RWPE1 (cell line): ENCODE results near the gene OR4C3.
"Not testable (repeated sequence)": the region's sequence is repeated elsewhere in the genome, so short reads cannot be mapped to it uniquely, and the experiment has no call there.

Experiments used
- CTCF ChIA-PET: fragments of 350-600 bp; sonication (Branson Sonifier 250); formaldehyde crosslinking; extraction: SDS; loops from one replicate; lab custom pipeline; 2021; lab: Yijun Ruan, JAX
- POLR2A ChIA-PET: fragments of 400-600 bp; formaldehyde crosslinking; extraction: SDS; loops from one replicate; lab custom pipeline; 2020; ENCODE audit warnings: antibody characterized with exemption; ENCODE audit not compliant: low non-redundant PET; lab: Yijun Ruan, JAX
- DNase-seq: peaks from one replicate; pipeline ENCODE4 v3.0.0; 2012; ENCODE audit warnings: low spot score
- H3K27ac ChIP-seq: fragments of 450-650 bp; 2 replicates; pipeline ENCODE4 v1.5.1; 2017
- TF ChIP-seq, protein P1 (sequence below): fragments of 450-650 bp; conservative IDR thresholded peaks from 2 replicates; pipeline ENCODE4 v1.5.1; 2017; ENCODE audit warnings: low read depth, mild to moderate bottlenecking

Gene OR4C3

DNA sequence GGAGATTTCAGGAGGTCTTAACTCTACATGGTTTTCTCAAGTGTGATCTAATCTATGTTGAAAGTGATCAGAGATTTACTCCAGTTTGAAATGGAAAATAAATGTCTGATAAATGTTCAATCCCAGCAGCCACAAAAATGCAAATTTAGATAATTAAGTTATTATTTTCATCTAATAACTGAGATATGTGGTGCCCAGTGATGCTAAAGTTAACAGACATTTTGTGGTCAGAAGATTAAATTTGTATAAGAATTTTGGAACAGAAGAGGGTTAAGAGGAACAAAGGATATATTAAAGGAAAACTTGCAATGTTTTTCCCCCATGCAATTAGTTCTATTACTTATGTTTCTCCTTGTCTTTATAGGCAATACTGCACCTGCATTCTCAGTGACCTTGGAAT, at the start of gene OR4C3:
Gene OR4C3, plus strand, starts transcription at position 301 of the 400 bp plus-strand sequence. CDS start 102 bp downstream, outside the sequence.
- H3K27ac ChIP-seq, POLR2A ChIA-PET, DNase-seq, CTCF ChIA-PET: not testable (repeated sequence)

DNA sequence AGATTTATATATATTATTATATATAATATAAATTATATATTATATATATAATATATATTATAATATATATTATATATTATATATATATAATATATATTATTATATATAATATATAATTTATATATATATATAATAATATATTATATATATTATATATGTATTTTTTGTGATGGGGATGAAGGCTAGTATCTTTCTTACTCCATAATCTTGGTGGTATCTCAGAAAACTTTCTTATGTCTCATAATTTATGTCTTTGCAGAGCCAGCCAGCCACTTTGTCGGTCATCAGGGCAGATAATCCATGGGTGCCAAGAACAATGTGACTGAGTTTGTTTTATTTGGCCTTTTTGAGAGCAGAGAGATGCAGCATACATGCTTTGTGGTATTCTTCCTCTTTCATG, 18.8 kb upstream of the OR4C3 start, which contains the start of gene OR4S1:
Gene OR4S1, plus strand, starts transcription at position 301 of the 400 bp plus-strand sequence. Its CDS starts 0 bp downstream, at position 301.
- H3K27ac ChIP-seq, result no peak within 1 kb of the TSS
- POLR2A ChIA-PET, result no interaction called here
- TF ChIP-seq, protein P1, sequence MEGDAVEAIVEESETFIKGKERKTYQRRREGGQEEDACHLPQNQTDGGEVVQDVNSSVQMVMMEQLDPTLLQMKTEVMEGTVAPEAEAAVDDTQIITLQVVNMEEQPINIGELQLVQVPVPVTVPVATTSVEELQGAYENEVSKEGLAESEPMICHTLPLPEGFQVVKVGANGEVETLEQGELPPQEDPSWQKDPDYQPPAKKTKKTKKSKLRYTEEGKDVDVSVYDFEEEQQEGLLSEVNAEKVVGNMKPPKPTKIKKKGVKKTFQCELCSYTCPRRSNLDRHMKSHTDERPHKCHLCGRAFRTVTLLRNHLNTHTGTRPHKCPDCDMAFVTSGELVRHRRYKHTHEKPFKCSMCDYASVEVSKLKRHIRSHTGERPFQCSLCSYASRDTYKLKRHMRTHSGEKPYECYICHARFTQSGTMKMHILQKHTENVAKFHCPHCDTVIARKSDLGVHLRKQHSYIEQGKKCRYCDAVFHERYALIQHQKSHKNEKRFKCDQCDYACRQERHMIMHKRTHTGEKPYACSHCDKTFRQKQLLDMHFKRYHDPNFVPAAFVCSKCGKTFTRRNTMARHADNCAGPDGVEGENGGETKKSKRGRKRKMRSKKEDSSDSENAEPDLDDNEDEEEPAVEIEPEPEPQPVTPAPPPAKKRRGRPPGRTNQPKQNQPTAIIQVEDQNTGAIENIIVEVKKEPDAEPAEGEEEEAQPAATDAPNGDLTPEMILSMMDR, result no peak
- CTCF ChIA-PET, result no interaction called here
- no peak for DNase-seq

DNA sequence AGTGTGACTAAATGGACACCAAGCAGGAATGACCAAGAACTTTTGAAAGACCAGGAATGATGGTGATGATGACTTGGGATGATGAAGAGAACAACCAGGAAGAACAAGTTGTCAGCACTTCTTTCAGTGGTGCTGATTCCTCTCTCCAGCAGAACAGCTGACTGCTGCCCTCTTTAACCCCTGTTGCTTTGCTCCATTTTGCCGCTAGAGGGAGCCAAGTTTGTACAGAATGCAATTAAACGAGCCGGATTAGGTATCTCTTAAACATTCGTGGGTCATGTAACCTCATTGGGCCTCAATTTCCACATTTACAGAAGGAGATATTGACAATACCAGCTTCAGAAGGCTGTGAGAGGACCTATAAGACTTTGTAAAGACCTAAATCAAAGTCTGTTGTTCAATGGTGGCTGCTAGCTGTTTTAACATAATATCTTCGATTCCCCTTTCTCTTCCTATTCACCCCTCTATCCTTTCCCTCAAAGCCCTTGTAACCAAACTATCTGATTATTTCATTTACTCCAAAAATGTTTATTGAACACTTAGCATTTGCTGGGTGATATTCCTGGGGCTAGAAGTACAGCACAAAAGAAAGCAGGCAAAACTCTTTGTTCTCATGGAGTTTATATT, 16.8 kb upstream of the OR4C3 start:
- POLR2A ChIA-PET, result no interaction called here
- peak; percentile 26 for DNase-seq
- CTCF ChIA-PET, result interaction anchor here (0.5 to 0.8 kb wide), 4 partner anchors 33 to 699 kb away, joined by 3 read pairs; no protein-coding TSS in a partner anchor
- H3K27ac ChIP-seq, result no peak overlapping the region
- TF ChIP-seq, protein P1, result peak; percentile 85

DNA sequence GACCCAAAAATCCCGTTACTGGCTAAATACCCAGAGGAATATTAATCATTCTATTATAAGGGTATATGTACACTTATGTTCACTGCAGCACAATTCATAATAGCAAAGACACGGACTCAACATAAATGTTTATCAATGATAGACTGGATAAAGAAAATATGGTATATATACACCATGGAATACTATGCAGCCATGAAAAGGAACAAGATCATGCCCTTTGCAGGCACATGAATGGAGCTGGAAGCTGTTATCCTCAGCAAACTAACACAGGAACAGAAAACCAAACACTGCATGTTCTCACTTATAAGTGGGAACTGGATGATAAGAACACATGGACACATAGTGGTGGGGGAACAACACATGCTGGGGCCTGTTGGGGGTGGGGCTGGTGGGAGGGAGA, 11.1 kb upstream of the OR4C3 start:
- CTCF ChIA-PET, DNase-seq, H3K27ac ChIP-seq, POLR2A ChIA-PET: not testable (repeated sequence)

DNA sequence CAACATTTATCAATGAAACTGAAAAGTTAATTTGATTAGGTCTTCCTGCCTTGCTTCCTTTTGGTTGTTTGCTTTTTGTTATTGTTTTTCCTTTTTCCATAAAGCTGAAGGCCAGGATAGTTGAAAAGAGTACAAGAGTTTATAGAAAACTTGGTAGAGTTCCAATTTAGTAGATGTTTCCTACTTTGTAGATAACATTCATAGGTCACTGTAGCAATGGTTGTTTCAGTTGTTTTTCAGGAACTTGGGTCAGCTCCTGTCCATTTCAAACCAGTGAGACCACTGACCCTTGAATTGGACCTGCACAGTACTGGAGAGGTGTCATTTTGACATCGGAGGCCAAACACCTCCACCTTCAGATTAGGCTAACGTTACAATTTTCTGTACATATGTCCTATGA, 4.9 kb upstream of the OR4C3 start:
- H3K27ac ChIP-seq, DNase-seq, CTCF ChIA-PET, POLR2A ChIA-PET: not testable (repeated sequence)

DNA sequence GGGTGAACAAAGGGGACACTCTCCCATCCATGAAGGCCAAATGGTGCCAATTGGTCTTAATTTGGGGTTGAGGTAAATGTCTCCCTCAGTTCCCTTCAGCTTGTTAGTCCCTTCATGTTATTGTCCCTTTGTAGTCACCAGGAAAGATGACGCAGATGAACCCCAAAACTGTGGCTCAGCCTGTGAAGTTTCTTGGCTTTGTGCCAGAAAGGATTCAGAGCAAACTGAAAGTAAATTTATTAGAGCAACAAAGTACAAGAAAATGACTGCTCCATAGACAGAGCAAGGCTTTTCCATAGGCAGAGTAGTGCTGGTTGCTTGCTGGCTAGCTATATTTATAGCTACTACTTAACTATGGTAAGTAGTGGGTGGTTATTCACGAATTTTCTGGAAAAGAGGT, 16.7 kb downstream of the OR4C3 start:
- ChIA-PET CTCF (no interaction called here), POLR2A (no interaction called here)
- no peak overlapping the region for H3K27ac ChIP-seq
- TF ChIP-seq, protein P1, result no peak
- no peak for DNase-seq

DNA sequence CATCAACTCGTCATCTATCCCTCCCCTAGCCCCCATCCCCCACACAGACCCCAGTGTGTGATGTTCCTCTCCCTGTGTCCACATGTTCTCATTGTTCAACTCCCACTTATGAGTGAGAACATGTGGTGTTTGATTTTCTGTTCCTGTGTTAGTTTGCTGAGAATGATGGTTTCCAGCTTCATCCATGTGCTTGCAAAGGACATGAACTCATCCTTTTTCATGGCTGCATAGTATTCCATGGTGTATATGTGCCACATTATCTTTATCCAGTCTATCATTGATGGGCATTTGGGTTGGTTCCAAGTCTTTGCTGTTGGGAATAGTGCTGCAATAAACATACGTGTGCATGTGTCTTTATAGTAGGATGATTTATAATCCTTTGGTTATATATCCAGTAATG, 17.8 kb downstream of the OR4C3 start:
- H3K27ac ChIP-seq, POLR2A ChIA-PET, CTCF ChIA-PET, DNase-seq: not testable (repeated sequence)

DNA sequence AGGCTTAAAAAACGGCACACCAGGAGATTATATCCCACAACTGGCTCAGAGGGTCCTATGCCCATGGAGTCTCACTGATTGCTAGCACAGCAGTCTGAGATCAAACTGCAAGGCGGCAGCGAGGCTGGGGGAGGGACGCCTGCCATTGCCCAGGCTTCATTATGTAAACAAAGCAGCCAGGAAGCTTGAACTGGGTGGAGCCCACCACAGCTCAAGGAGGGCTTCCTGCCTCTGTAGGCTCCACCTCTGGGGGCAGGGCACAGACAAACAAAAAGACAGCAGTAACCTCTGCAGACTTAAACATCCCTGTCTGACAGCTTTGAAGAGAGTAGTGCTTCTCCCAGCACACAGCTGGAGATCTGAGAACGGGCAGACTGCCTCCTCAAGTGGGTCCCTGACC, 21.6 kb downstream of the OR4C3 start:
- POLR2A ChIA-PET, H3K27ac ChIP-seq, DNase-seq, CTCF ChIA-PET: not testable (repeated sequence)

DNA sequence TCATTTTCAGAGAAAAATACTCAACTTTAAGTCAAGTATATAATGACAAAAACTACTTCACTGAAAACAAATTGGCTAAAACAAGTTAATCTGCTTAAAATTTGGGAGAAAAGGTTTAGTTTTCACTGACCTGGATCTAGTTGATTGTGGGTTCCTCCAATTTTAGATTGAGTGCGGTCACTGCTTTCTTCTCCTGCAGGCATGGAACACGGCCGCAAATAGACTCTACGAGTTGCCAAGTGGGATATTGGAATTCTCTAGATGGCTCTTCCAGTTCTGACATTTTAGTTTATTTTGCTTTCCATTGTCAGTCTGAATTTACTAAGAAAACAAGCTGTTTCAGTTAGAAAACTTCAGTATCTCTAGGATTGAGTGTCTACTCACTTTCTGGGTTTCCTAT, 29.3 kb downstream of the OR4C3 start:
- TF ChIP-seq, protein P1, result no peak
- H3K27ac ChIP-seq, result no peak overlapping the region
- POLR2A ChIA-PET, result no interaction called here
- CTCF ChIA-PET, result no interaction called here
- DNase-seq, result no peak
